Measurements from ENCODE around the gene ADD3. TPM values are rescaled to one million over a fixed set of nuclear protein-coding genes. Genes with fewer than 3 reads are reported as not detected.

Gene ADD3
- total and polyA plus RNA-seq, 4 experiments from 2014 or later, result 365 to 613 (median 449) TPM

DNA sequence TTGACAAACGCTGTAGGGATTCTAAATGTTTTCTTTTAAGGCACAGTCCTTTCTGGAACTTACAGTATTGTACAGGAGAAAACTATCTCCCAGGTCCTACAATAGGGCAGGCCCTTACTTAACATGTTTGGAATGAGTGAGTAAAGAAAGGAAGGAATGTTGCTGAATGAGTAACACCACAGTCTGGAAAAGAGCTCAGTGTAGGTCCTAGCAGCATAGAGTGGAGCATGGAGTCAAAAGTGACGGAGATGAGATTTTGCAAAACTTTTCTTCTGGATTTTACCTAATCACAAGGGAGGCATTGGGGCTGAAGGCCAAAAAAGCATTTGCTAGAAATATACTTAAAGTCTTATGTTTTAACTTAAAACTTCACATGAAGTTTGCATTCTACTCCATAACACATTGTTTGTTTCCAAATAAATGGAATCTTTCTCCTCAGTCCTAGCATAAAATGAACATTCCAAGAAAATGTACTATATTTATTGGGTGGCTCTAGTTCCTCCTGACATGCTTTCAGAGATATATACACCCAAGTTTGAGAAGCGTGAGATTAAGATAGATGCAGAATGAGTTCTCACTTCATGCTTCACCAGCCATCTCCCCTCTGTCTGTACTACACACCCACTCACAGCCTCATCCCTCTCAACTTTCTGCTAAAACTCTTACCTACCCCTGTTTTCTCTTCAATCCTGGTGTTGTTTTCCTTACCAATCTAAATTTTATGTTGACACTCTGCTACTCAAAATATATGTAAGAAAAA lies 20.2 kb upstream of the ADD3 start:
- ChIA-PET CTCF (ENCODE audit: partially characterized antibody) (interaction anchor here (1.5 to 2.4 kb wide), 4 partner anchors 9 to 80 kb away, joined by 3 to 10 read pairs (median 8); no protein-coding TSS in a partner anchor), POLR2A (ENCODE audit: partially characterized antibody) (interaction anchor here (0.9 kb wide), 1 partner anchor 116 kb away, joined by 3 read pairs; no protein-coding TSS in a partner anchor)
- Histone ChIP-seq H3K4me3 (ENCODE audit: low read length in 2 of 2) (no peak overlapping the region), H3K9me3 (ENCODE audit: control insufficient read depth in 1 of 2, low read length in 2 of 2) (no peaks in the 10 kb centered on the region), H3K27me3 (ENCODE audit: insufficient read depth, low read length) (no peaks in the 10 kb centered on the region), H3K4me1 (ENCODE audit: insufficient read depth, low read length) (no peaks in the 10 kb centered on the region), H3K27ac (ENCODE audit: low read depth, low read length) (no peak overlapping the region), H3K36me3 (ENCODE audit: insufficient read depth, low read length) (no peaks in the 10 kb centered on the region)
- no peak for DNase-seq
- Mint-ChIP-seq H3K36me3 (peaks cover 0 to 6% of the 10 kb centered on the region in 2 donors), H3K9me3 (peaks cover 0 to 8% (median 2%) of the 10 kb centered on the region in 8 donors), H3K27ac (peak overlapping the region in 1 of 7 donors; percentile 53), H3K27me3 (peaks cover 0 to 3% of the 10 kb centered on the region in 2 donors), H3K4me3 (no peak overlapping the region), H3K4me1 (no peaks in the 10 kb centered on the region)
- intact Hi-C loops (cut with micrococcal nuclease), result no loop called here

GRCh38 chr10:109988212-109988596 lies 19.6 kb upstream of the ADD3 start:
- Histone ChIP-seq H3K4me1 (ENCODE audit: insufficient read depth, low read length) (no peaks in the 10 kb centered on the region), H3K9me3 (ENCODE audit: control insufficient read depth in 1 of 2, low read length in 2 of 2) (no peaks in the 10 kb centered on the region), H3K27me3 (ENCODE audit: insufficient read depth, low read length) (no peaks in the 10 kb centered on the region), H3K27ac (ENCODE audit: low read depth, low read length) (no peak overlapping the region), H3K36me3 (ENCODE audit: insufficient read depth, low read length) (no peaks in the 10 kb centered on the region), H3K4me3 (ENCODE audit: low read length in 2 of 2) (no peak overlapping the region)
- Mint-ChIP-seq H3K27ac (no peak overlapping the region), H3K27me3 (peaks cover 0 to 3% of the 10 kb centered on the region in 2 donors), H3K4me3 (no peak overlapping the region), H3K9me3 (peaks cover 0 to 8% (median 2%) of the 10 kb centered on the region in 8 donors), H3K4me1 (no peaks in the 10 kb centered on the region), H3K36me3 (peaks cover 0 to 6% of the 10 kb centered on the region in 2 donors)
- DNase-seq, result no peak
- ChIA-PET CTCF (ENCODE audit: partially characterized antibody) (interaction anchor here (1.5 to 2.4 kb wide), 4 partner anchors 9 to 80 kb away, joined by 3 to 10 read pairs (median 8); no protein-coding TSS in a partner anchor), POLR2A (ENCODE audit: partially characterized antibody) (interaction anchor here (0.8 to 0.9 kb wide), 2 partner anchors 9 to 115 kb away, joined by 3 to 5 read pairs; no protein-coding TSS in a partner anchor)
- intact Hi-C loops (cut with micrococcal nuclease), result no loop called here

DNA sequence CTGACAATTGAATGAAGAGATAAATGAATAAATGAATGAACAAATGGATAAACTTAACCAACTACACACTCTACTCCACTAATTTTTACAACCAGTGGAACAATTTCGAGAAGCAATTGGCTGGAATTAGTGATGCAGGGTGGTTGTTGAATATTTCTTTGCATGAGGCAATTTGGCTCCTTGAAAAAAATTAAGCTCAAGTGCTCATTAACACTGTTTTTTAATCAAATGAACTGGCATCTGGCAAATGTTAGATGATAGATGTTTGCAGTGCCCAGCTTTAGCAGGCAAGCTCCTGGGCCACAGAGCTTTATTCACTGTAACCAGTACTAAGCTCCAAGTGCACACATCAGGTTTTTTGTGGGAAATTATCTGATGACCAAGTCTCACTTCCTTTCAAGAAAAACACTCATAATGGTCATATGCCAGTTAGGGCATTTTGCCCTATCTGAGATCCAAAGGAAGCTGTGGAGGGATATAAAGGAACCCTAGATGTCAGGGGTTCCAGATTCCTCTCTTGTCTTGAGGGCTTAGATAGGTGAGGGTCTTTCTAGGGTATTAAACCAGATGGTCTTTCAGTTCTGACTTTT lies 16.4 kb upstream of the ADD3 start:
- CTCF ChIA-PET (ENCODE audit: partially characterized antibody), result interaction anchor here (1.0 to 2.0 kb wide), 9 partner anchors 9 to 107 kb away, joined by 3 to 7 read pairs (median 5); no protein-coding TSS in a partner anchor
- no peak overlapping the region for H3K4me3 ChIP-seq (ENCODE audit: low read length in 2 of 2)
- no peak overlapping the region for H3K27ac Mint-ChIP-seq
- peaks cover 0 to 3% (median under 1%) of the 10 kb centered on the region in 4 donors for H3K4me1 Mint-ChIP-seq
- no peaks in the 10 kb centered on the region for H3K36me3 ChIP-seq (ENCODE audit: insufficient read depth, low read length)
- POLR2A ChIA-PET (ENCODE audit: partially characterized antibody), result no interaction called here
- H3K9me3 Mint-ChIP-seq, result no peaks in the 10 kb centered on the region
- H3K36me3 Mint-ChIP-seq, result no peaks in the 10 kb centered on the region
- H3K9me3 ChIP-seq (ENCODE audit: control insufficient read depth in 1 of 2, low read length in 2 of 2), result no peaks in the 10 kb centered on the region
- H3K27me3 ChIP-seq (ENCODE audit: insufficient read depth, low read length), result no peaks in the 10 kb centered on the region
- no peak for DNase-seq
- H3K4me3 Mint-ChIP-seq, result no peak overlapping the region
- H3K4me1 ChIP-seq (ENCODE audit: insufficient read depth, low read length), result no peaks in the 10 kb centered on the region
- peaks cover 0 to 3% of the 10 kb centered on the region in 2 donors for H3K27me3 Mint-ChIP-seq
- H3K27ac ChIP-seq (ENCODE audit: low read depth, low read length), result no peak overlapping the region
- intact Hi-C loops (cut with micrococcal nuclease), result no loop called here

- Histone ChIP-seq H3K9me3 (ENCODE audit: control insufficient read depth in 1 of 2, low read length in 2 of 2) (no peaks in the 10 kb centered on the region), H3K4me3 (ENCODE audit: low read length in 2 of 2) (no peak overlapping the region), H3K4me1 (ENCODE audit: insufficient read depth, low read length) (no peaks in the 10 kb centered on the region), H3K27ac (ENCODE audit: low read depth, low read length) (no peak overlapping the region), H3K27me3 (ENCODE audit: insufficient read depth, low read length) (no peaks in the 10 kb centered on the region), H3K36me3 (ENCODE audit: insufficient read depth, low read length) (no peaks in the 10 kb centered on the region)
- peaks cover 0 to 9% (median 2%) of the 10 kb centered on the region in 4 donors for H3K4me1 Mint-ChIP-seq
- H3K9me3 Mint-ChIP-seq, result no peaks in the 10 kb centered on the region
- intact Hi-C loops (cut with micrococcal nuclease), result no loop called here
- peak overlapping the region in 1 of 7 donors; percentile 30 for H3K27ac Mint-ChIP-seq
- H3K36me3 Mint-ChIP-seq, result no peaks in the 10 kb centered on the region
- peaks cover 0 to 3% of the 10 kb centered on the region in 2 donors for H3K27me3 Mint-ChIP-seq
- no peak for DNase-seq
- POLR2A ChIA-PET (ENCODE audit: partially characterized antibody), result no interaction called here
- CTCF ChIA-PET (ENCODE audit: partially characterized antibody), result interaction anchor here (0.5 to 2.0 kb wide), 8 partner anchors 11 to 110 kb away, joined by 3 to 5 read pairs (median 4); no protein-coding TSS in a partner anchor
- H3K4me3 Mint-ChIP-seq, result no peak overlapping the region
These were observed 15.3 kb upstream of the ADD3 start for GRCh38 chr10:109992485-109992884.

DNA sequence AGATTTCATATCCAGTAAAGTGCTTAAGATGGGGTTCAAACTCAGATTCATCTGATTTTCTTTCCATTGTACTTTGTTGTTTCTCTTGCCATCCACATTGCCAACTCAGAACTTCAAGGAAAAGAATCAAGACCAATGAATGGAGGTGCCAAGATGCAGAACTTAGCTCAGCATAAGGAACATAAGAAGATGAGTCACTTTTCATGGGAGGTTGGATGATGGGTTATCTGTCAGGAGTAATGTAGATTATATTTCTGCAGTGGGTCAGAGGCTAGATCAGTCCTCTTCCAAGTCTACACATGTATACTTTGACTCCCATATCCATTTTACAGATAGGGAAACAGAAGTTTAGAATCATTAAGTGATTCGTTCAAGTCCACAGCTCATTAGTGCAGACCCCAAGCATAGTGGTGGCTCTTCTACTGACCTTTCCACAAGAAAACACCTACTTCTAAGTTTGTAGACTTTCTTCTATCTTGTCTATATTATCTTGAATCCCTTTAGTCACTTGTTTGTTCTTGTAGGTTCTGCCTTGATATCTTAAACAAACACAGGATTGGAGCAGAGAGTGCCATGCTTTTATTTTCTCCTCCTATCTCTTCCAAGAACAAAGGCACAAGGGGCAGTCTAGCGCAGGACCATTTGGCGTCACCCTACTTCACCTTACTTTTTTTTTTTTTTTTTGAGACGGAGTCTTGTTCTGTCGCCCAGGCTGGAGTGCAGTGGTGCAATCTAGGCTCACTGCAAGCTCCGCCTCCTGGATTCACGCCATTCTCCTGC lies 14.0 kb upstream of the ADD3 start:
- peaks cover 0 to 3% of the 10 kb centered on the region in 2 donors for H3K27me3 Mint-ChIP-seq
- H3K36me3 Mint-ChIP-seq, result no peaks in the 10 kb centered on the region
- ChIA-PET POLR2A (ENCODE audit: partially characterized antibody) (no interaction called here), CTCF (ENCODE audit: partially characterized antibody) (no interaction called here)
- peak overlapping the region in 2 of 7 donors; percentile 24 to 26 for H3K27ac Mint-ChIP-seq
- Histone ChIP-seq H3K27ac (ENCODE audit: low read depth, low read length) (no peak overlapping the region), H3K4me3 (ENCODE audit: low read length in 2 of 2) (no peak overlapping the region), H3K27me3 (ENCODE audit: insufficient read depth, low read length) (no peaks in the 10 kb centered on the region), H3K4me1 (ENCODE audit: insufficient read depth, low read length) (no peaks in the 10 kb centered on the region), H3K36me3 (ENCODE audit: insufficient read depth, low read length) (no peaks in the 10 kb centered on the region), H3K9me3 (ENCODE audit: control insufficient read depth in 1 of 2, low read length in 2 of 2) (no peaks in the 10 kb centered on the region)
- intact Hi-C loops (cut with micrococcal nuclease), result no loop called here
- peaks cover 0 to 1% (median 0%) of the 10 kb centered on the region in 8 donors for H3K9me3 Mint-ChIP-seq
- peaks cover 0 to 12% (median 2%) of the 10 kb centered on the region in 4 donors for H3K4me1 Mint-ChIP-seq
- H3K4me3 Mint-ChIP-seq, result no peak overlapping the region
- no peak for DNase-seq

DNA sequence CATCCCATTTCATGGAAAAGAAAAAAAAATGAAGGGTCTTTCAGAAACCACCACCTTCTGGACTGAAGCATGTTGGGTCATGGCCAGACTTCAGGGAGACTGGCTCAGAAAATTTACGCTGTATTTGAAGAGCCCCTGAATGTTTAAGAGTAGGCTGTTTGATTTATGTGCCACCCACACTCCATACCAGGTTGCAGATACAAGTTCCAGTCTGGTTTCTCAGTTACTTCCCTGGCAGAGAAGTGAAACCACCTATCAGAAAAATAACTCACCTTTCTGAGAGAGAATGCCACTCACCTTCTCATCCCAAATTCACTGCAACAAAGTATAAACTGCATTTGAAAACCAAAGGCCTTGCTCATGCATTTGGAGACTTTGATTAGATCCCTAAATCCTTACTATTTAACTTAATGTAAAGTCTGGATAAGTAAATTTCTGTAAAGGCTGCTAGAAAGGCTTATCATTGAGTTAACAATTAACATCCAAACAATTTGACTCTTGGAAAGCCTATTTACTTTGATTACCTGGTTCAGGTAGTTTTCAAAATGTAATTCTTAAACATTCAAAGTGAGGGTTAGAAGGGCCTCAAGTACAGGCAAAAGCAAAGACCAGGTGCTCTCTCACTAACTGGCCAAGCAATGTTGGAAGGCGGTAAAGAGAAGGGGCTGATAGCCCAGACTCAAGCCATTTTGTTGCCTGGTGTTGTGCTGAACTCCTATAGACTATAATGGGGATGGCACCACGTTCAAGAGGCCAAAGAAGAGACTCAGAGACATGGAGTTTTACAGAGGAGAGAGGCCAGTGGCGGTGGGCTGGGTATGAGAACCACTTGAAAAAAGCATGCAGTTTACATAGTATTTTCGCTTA lies 12.8 kb upstream of the ADD3 start:
- H3K4me1 ChIP-seq (ENCODE audit: insufficient read depth, low read length), result no peaks in the 10 kb centered on the region
- intact Hi-C loops (cut with micrococcal nuclease), result no loop called here
- peaks cover 0 to 12% (median 2%) of the 10 kb centered on the region in 4 donors for H3K4me1 Mint-ChIP-seq
- H3K9me3 Mint-ChIP-seq, result peaks cover 0 to 1% (median 0%) of the 10 kb centered on the region in 8 donors
- no peak overlapping the region for H3K4me3 ChIP-seq (ENCODE audit: low read length in 2 of 2)
- no peaks in the 10 kb centered on the region for H3K27me3 Mint-ChIP-seq
- no peak overlapping the region for H3K4me3 Mint-ChIP-seq
- H3K27me3 ChIP-seq (ENCODE audit: insufficient read depth, low read length), result no peaks in the 10 kb centered on the region
- no peaks in the 10 kb centered on the region for H3K36me3 ChIP-seq (ENCODE audit: insufficient read depth, low read length)
- no peaks in the 10 kb centered on the region for H3K9me3 ChIP-seq (ENCODE audit: control insufficient read depth in 1 of 2, low read length in 2 of 2)
- peak overlapping the region in 1 of 7 donors; percentile 23 for H3K27ac Mint-ChIP-seq
- CTCF ChIA-PET (ENCODE audit: partially characterized antibody), result no interaction called here
- no peak for DNase-seq
- no peaks in the 10 kb centered on the region for H3K36me3 Mint-ChIP-seq
- no peak overlapping the region for H3K27ac ChIP-seq (ENCODE audit: low read depth, low read length)
- POLR2A ChIA-PET (ENCODE audit: partially characterized antibody), result no interaction called here

Measured in CD4-positive, alpha-beta memory T cell (primary cell).